ENCODE measurements around the gene GRIA2. TPM values are rescaled to one million over a fixed set of nuclear protein-coding genes. Genes with fewer than 3 reads are reported as not detected.

Gene GRIA2
- total RNA-seq, 2 donors from 2014 or later = 12.4 to 27.6 TPM

GRCh38 chr4:157271166-157271869, 50.8 kb downstream of the GRIA2 start:
- Histone ChIP-seq H3K4me1 (ENCODE audit: control insufficient read depth in 1 of 2, low read depth in 2 of 2) (peaks cover 0 to 2% of the 10 kb centered on the region in 2 donors), H3K36me3 (no peaks in the 10 kb centered on the region), H3K4me3 (no peak overlapping the region), H3K27me3 (replicated peaks; ENCODE audit: insufficient read depth) (no peaks in the 10 kb centered on the region), H3K9me3 (peaks cover 8% of the 10 kb centered on the region), H3K27ac (no peak overlapping the region)
- DNase-seq (ENCODE audit: low spot score) = no peak
- ATAC-seq (ENCODE audit: insufficient number of reproducible peaks, low FRiP score, low read depth) = no peak
- TF ChIP-seq CTCF (IDR thresholded peaks at IDR 0.05) = no peak

- TF ChIP-seq CTCF (IDR thresholded peaks at IDR 0.05) = no peak
- Histone ChIP-seq H3K27ac (no peak overlapping the region), H3K4me1 (ENCODE audit: control insufficient read depth in 1 of 2, low read depth in 2 of 2) (no peaks in the 10 kb centered on the region)
These were observed 60.1 kb downstream of the GRIA2 start for GRCh38 chr4:157280673-157281072.

GRCh38 chr4:157282019-157282418, 61.5 kb downstream of the GRIA2 start:
- no peak for TF ChIP-seq CTCF (IDR thresholded peaks at IDR 0.05)
- ATAC-seq (ENCODE audit: insufficient number of reproducible peaks, low FRiP score, low read depth) (no peak), DNase-seq (ENCODE audit: low spot score) (no peak)
- H3K4me3 ChIP-seq = no peak overlapping the region
- H3K36me3 ChIP-seq = no peaks in the 10 kb centered on the region
- H3K27ac ChIP-seq = no peak overlapping the region
- H3K4me1 ChIP-seq (ENCODE audit: control insufficient read depth in 1 of 2, low read depth in 2 of 2) = no peaks in the 10 kb centered on the region
- H3K27me3 ChIP-seq (replicated peaks; ENCODE audit: insufficient read depth) = no peaks in the 10 kb centered on the region
- no peaks in the 10 kb centered on the region for H3K9me3 ChIP-seq

More at GRCh38 chr4:157280673-157281072, 60.1 kb downstream of the GRIA2 start:
- no peak for DNase-seq (ENCODE audit: low spot score)
- H3K36me3 ChIP-seq = no peaks in the 10 kb centered on the region
- ATAC-seq (ENCODE audit: insufficient number of reproducible peaks, low FRiP score, low read depth) = no peak
- H3K27me3 ChIP-seq (replicated peaks; ENCODE audit: insufficient read depth) = no peaks in the 10 kb centered on the region
- H3K9me3 ChIP-seq = no peaks in the 10 kb centered on the region
- H3K4me3 ChIP-seq = no peak overlapping the region

- Histone ChIP-seq H3K36me3 (no peaks in the 10 kb centered on the region), H3K27ac (no peak overlapping the region), H3K4me3 (no peak overlapping the region), H3K27me3 (replicated peaks; ENCODE audit: insufficient read depth) (no peaks in the 10 kb centered on the region), H3K9me3 (no peaks in the 10 kb centered on the region), H3K4me1 (ENCODE audit: control insufficient read depth in 1 of 2, low read depth in 2 of 2) (no peaks in the 10 kb centered on the region)
- DNase-seq (ENCODE audit: low spot score) (no peak), ATAC-seq (ENCODE audit: insufficient number of reproducible peaks, low FRiP score, low read depth) (no peak)
- TF ChIP-seq CTCF (IDR thresholded peaks at IDR 0.05) = no peak
These were observed 66.9 kb downstream of the GRIA2 start for GRCh38 chr4:157287445-157287844.

- ATAC-seq (ENCODE audit: insufficient number of reproducible peaks, low FRiP score, low read depth) = no peak
- no peak overlapping the region for H3K27ac ChIP-seq
- no peak overlapping the region for H3K4me3 ChIP-seq
- DNase-seq (ENCODE audit: low spot score) = no peak
- H3K27me3 ChIP-seq (replicated peaks; ENCODE audit: insufficient read depth) = no peaks in the 10 kb centered on the region
- no peak for TF ChIP-seq CTCF (IDR thresholded peaks at IDR 0.05)
- H3K36me3 ChIP-seq = no peaks in the 10 kb centered on the region
- H3K4me1 ChIP-seq (ENCODE audit: control insufficient read depth in 1 of 2, low read depth in 2 of 2) = no peaks in the 10 kb centered on the region
- H3K9me3 ChIP-seq = no peaks in the 10 kb centered on the region
These were observed 70.1 kb downstream of the GRIA2 start for GRCh38 chr4:157290622-157291021.

All from thoracic aorta (tissue), 2 donors.